Measurements from ENCODE around the gene PDZK1.

DNA sequence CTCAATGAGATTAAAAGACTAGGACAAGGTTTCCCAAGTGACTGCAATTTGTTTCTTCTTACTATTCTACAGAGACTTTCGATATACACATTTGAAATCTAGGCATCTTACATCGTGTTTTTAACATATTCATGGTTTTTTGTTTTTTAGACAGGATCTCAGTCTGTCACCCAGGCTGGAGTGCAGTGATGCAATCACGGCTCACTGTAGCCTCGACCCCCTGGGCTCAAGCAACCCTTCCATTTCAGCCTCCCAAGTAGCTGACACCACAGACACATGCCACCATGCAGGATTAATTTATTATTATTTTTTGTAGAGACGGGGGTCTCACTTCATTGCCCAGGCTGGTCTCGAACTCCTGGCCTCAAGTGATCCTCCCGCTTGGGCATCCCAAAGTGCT lies 1.5 kb downstream of the PDZK1 start:
- TF ChIP-seq, protein P1, sequence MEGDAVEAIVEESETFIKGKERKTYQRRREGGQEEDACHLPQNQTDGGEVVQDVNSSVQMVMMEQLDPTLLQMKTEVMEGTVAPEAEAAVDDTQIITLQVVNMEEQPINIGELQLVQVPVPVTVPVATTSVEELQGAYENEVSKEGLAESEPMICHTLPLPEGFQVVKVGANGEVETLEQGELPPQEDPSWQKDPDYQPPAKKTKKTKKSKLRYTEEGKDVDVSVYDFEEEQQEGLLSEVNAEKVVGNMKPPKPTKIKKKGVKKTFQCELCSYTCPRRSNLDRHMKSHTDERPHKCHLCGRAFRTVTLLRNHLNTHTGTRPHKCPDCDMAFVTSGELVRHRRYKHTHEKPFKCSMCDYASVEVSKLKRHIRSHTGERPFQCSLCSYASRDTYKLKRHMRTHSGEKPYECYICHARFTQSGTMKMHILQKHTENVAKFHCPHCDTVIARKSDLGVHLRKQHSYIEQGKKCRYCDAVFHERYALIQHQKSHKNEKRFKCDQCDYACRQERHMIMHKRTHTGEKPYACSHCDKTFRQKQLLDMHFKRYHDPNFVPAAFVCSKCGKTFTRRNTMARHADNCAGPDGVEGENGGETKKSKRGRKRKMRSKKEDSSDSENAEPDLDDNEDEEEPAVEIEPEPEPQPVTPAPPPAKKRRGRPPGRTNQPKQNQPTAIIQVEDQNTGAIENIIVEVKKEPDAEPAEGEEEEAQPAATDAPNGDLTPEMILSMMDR (IDR thresholded peaks at IDR 0.05) = no peak
- TF ChIP-seq POLR2A (IDR thresholded peaks at IDR 0.05) (no peak), EP300 (IDR thresholded peaks at IDR 0.05) (no peak)
